HG03558 (cell line): ENCODE data around the gene HNRNPF.

ENCODE experiments used
- ATAC-seq: cut with Tn5 transposase; IDR thresholded peaks from one replicate; pipeline ENCODE4 v1.9.1; 2021; ENCODE audit warnings: moderate number of reproducible peaks; ENCODE audit not compliant: unreplicated experiment; ENCODE audit errors: extremely low read depth

HNRNPF gene

GRCh38 chr10:43336061-43336460 lies 72.9 kb downstream of the HNRNPF start:
- no peak for ATAC-seq
